Measurements from ENCODE around the gene SNAP23.

SNAP23 gene

GRCh38 chr15:42495361-42496212 lies at the start of gene SNAP23:
Gene SNAP23, plus strand, starts transcription at chr15:42495634. Its CDS starts 16,213 bp downstream, at chr15:42511847.
- DNase-seq (ENCODE audit: low read depth, low spot score), result peak; percentile 75

- no peak for DNase-seq (ENCODE audit: low read depth, low spot score)
Measured at GRCh38 chr15:42447599-42447998, 47.8 kb upstream of the SNAP23 start.

GRCh38 chr15:42448281-42448680 lies 47.2 kb upstream of the SNAP23 start:
- no peak for DNase-seq (ENCODE audit: low read depth, low spot score)

- no peak for DNase-seq (ENCODE audit: low read depth, low spot score)
Measured at GRCh38 chr15:42449770-42450424, 45.5 kb upstream of the SNAP23 start.

- no peak for DNase-seq (ENCODE audit: low read depth, low spot score)
Measured at GRCh38 chr15:42450425-42450790, 45.0 kb upstream of the SNAP23 start.

DNA sequence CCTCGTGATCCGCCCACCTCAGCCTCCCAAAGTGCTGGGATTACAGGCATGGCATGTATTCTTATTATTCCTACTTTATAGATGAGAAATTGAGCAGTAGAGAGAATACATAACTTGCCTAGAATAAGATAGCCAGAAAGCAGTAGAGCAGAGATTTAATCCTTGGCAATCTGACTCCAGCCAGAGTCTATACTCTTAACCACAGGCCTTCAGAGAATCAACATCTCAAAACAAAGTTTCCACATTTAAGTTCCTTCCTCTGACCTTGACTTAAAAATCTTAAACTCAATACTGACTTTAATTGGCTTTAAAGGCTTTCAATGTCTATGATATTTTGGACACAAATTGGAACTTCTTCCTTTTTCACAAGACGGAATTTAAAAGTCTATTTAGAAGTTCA lies 41.6 kb upstream of the SNAP23 start:
- no peak for DNase-seq (ENCODE audit: low read depth, low spot score)

- no peak for DNase-seq (ENCODE audit: low read depth, low spot score)
Measured at GRCh38 chr15:42456531-42456930, 38.9 kb upstream of the SNAP23 start.

GRCh38 chr15:42456971-42457370 lies 38.5 kb upstream of the SNAP23 start:
- DNase-seq (ENCODE audit: low read depth, low spot score), result peak; percentile 8

DNA sequence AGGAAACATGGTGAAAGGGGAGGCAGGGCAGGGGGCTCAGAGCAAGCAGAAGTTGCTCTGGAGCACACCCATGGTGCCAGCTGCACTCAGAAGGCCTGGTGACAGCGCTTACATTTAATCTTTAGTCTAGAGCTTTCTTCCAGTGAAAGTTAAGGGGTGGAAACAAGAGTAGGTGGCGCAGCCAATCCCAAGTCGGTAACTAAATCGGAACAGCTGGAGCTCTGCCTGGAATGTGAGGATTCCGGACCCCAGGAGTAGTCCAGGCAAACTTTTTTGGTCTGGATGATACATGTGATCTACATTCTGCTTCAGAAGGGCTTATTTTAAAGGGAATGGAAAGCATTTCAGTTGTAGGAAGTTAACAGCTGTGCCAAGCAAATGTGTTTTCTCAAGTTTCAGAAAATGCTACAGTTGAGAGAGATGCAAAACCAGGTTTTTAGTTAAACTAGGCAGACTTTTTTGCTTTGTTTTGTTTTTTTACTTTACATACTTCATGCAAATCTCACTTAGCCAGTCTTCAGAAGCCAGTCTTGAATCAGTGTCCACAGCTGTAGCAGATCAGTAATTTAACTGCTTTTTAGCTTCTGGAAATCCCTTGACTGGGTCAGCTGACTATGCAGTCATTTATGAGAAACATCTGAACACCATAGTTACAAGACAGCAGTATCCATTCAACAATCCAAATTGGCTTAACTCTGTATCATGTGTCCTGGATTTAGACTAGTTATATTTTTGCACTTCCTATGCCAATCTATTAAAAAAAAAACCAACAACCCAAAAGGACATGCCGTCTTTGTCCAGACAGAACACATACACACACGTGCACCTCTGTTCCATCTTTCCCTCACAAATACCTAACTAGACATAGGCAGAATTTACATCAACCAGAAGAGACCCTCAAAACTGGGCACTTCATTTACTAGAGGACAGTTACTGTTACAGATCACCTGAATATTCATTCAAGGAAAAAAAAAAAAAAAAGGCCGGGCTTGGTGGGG lies 37.7 kb upstream of the SNAP23 start:
- peak; percentile 66 for DNase-seq (ENCODE audit: low read depth, low spot score)

GRCh38 chr15:42461261-42461660 lies 34.2 kb upstream of the SNAP23 start:
- DNase-seq (ENCODE audit: low read depth, low spot score), result no peak

DNA sequence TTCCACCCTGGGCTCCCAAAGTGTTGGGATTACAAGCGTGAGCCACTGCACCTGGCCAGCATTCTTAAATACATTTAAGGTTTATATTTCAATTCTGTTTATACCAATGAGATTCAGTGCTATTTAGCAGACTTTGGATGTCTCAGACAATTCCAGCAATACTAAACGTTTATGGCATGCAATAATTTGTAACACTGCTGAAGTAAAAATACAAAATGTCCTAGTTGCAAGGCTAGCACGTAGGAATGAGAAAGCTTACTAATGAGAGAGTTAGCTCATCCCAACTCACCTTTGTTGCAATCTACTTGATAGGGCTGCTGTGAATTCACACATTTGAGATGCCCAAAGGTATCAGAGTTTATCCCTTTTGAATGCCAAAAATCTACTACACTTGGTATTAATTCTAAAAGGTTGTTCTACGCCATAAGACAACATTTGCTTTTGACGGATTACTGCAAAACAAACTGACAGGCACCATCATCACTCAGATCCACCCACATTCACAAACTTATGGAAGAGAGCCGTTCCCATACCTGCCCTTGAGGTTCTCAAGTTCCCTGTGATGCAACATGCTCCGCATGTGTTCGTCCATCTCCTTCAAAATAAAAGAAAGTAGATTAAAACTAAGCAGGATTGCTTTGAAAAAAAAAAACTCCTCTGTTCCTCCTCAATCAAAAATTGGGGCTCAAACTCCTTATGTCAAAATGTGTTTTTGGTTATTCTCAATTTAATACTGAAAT lies 29.7 kb upstream of the SNAP23 start:
- DNase-seq (ENCODE audit: low read depth, low spot score), result no peak

DNA sequence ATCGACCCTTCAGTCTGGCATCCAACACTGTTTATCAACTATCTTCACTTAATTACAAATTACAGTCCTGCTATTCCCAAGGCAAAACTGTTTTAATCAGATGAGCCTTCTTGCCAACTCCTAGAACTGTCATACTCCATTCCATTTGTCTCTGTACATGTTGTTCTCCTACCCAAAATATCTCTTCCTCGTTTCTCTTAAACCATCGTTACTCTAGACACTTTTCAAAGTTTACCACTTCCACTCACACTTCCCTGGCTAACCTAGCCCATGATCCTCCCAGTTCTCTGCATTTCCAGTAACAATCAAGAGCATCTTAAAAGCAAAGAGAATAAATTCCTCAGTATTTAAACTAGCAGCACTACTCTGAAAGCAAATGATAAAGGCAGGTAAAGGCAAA lies 24.4 kb upstream of the SNAP23 start:
- DNase-seq (ENCODE audit: low read depth, low spot score), result no peak

DNA sequence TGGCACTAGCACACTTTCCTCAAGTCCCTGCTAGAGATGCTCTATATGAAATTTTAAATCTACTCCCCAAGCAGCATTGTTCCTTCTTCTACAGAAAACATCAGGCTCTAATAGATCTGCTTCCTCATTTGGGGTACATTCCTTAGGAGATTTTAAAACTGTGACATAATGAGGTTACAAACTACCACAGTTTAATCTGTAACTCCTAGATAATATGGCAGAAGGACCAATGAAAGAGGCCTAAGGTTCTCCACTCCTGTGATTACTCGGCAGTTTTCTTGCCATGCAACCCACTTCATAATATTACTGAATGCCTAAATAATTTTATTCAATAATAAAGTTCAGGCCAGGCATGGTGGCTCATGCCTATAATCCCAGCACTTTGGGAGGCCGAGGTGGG lies 20.6 kb upstream of the SNAP23 start:
- no peak for DNase-seq (ENCODE audit: low read depth, low spot score)

GRCh38 chr15:42482701-42483100 lies 12.7 kb upstream of the SNAP23 start:
- DNase-seq (ENCODE audit: low read depth, low spot score), result no peak

GRCh38 chr15:42483677-42484076 lies 11.8 kb upstream of the SNAP23 start:
- no peak for DNase-seq (ENCODE audit: low read depth, low spot score)

GRCh38 chr15:42490291-42490670 lies 5.2 kb upstream of the SNAP23 start:
- DNase-seq (ENCODE audit: low read depth, low spot score), result no peak

- peak; percentile 74 for DNase-seq (ENCODE audit: low read depth, low spot score)
Measured at GRCh38 chr15:42490671-42491538, 4.5 kb upstream of the SNAP23 start, which contains the start of gene ZNF106. Gene ZNF106, minus strand, starts transcription at chr15:42491141. Its CDS starts 18,852 bp downstream, at chr15:42472289.

GRCh38 chr15:42491539-42492225 lies 3.8 kb upstream of the SNAP23 start:
- DNase-seq (ENCODE audit: low read depth, low spot score), result no peak

DNA sequence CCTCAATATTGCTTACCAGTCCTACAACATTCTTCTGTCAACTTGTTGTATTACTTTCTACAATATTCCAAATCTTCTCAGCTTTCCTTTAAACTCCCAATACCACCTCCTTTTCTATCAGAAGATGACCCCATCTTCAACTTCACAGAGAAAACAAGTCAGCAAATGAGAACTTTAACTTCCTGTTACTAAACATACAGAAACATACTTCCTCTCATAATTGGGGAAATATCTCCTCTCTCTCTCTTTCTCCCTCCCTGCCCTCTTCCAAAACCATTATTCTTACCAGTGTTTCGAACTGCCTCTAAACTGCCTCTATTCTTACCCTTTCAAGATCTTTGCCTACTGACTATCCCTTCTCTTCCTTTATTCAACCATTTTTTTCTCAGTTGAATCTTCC lies 1.8 kb upstream of the SNAP23 start:
- no peak for DNase-seq (ENCODE audit: low read depth, low spot score)

GRCh38 chr15:42494998-42495360 lies 455 bp upstream of the SNAP23 start:
- DNase-seq (ENCODE audit: low read depth, low spot score), result no peak
